Measurements from ENCODE around the gene SHISAL2B. TPM values are rescaled to one million over a fixed set of nuclear protein-coding genes. Genes with fewer than 3 reads are reported as not detected.
"Not testable (repeated sequence)": the region's sequence is repeated elsewhere in the genome, so short reads cannot be mapped to it uniquely, and the experiment has no call there.

Gene SHISAL2B
- total RNA-seq, 1 donor = not detected

DNA sequence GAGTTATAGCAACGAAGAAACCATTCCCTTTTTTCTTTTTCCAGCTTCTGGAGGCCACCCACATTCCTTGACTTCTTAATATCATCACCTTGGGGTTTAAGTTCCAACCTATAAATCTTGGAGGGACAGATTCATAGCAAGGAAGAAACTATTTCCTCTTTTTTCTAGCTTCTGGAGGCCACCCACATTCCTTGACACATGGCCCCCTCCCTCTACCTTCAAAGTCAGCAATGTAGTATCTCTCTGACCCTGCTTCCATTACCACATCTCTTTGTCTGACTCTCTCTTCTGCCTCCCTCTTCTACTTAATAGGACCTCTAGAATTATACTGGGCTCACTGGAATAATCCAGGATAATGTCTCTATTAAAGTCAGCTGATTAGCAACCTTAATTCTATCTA lies 34.7 kb upstream of the SHISAL2B start:
- TF ChIP-seq, protein P1, sequence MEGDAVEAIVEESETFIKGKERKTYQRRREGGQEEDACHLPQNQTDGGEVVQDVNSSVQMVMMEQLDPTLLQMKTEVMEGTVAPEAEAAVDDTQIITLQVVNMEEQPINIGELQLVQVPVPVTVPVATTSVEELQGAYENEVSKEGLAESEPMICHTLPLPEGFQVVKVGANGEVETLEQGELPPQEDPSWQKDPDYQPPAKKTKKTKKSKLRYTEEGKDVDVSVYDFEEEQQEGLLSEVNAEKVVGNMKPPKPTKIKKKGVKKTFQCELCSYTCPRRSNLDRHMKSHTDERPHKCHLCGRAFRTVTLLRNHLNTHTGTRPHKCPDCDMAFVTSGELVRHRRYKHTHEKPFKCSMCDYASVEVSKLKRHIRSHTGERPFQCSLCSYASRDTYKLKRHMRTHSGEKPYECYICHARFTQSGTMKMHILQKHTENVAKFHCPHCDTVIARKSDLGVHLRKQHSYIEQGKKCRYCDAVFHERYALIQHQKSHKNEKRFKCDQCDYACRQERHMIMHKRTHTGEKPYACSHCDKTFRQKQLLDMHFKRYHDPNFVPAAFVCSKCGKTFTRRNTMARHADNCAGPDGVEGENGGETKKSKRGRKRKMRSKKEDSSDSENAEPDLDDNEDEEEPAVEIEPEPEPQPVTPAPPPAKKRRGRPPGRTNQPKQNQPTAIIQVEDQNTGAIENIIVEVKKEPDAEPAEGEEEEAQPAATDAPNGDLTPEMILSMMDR (IDR thresholded peaks at IDR 0.05; ENCODE audit: insufficient read depth, low read depth, low read length) = no peak
- H3K4me3 ChIP-seq (ENCODE audit: low read depth, low read length) = no peak overlapping the region
- no peak for DNase-seq (ENCODE audit: low read depth)

DNA sequence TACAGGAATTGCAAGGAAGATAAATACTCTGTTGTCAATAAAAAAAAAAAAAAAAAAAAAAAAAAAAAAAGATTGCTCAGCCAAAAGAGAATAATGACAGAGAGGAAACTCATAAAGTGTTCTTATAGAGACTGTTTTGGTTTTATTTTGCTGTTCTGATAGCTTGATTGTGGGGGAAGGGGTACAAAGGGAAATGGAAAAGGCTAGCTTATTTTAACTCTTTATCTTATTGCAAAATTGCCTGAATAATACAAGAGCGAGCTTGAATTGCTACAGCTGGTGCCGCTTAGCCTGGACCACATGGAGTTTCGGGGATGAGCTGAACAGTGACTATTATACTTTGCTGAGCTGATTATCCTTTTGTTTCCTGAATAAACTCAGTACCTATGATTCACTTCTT lies 31.0 kb upstream of the SHISAL2B start:
- TF ChIP-seq, protein P1 (IDR thresholded peaks at IDR 0.05; ENCODE audit: insufficient read depth, low read depth, low read length) = no peak
- DNase-seq (ENCODE audit: low read depth) = no peak
- no peak overlapping the region for H3K4me3 ChIP-seq (ENCODE audit: low read depth, low read length)

- DNase-seq (ENCODE audit: low read depth) = peak; percentile 1
- not testable (repeated sequence) for H3K4me3 ChIP-seq (ENCODE audit: low read depth, low read length)
These were observed 27.1 kb upstream of the SHISAL2B start for GRCh38 chr5:64663181-64663580.

GRCh38 chr5:64665243-64665642 lies 25.1 kb upstream of the SHISAL2B start:
- H3K4me3 ChIP-seq (ENCODE audit: low read depth, low read length) = no peak overlapping the region
- TF ChIP-seq, protein P1 (IDR thresholded peaks at IDR 0.05; ENCODE audit: insufficient read depth, low read depth, low read length) = no peak
- DNase-seq (ENCODE audit: low read depth) = no peak

GRCh38 chr5:64666078-64666477 lies 24.2 kb upstream of the SHISAL2B start:
- TF ChIP-seq, protein P1 (IDR thresholded peaks at IDR 0.05; ENCODE audit: insufficient read depth, low read depth, low read length) = no peak
- DNase-seq (ENCODE audit: low read depth) = peak; percentile 59
- H3K4me3 ChIP-seq (ENCODE audit: low read depth, low read length) = no peak overlapping the region

DNA sequence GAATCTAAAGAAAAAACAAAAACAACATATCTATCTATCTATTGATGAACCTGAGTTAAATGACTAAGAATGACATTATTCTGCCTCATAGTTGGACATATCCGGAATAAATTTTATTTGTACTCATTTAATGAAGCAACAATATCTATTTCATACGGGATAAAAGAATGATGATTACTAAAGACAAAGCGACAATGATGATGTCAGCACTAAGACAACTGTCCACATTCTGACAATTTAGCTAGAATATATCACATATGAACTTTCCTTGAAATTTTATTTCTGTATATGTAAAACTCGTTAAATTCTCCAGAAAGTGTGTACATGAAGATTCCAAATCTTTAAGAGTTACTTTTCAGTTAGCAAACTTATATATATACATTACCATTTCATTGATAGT lies 23.2 kb upstream of the SHISAL2B start:
- no peak overlapping the region for H3K4me3 ChIP-seq (ENCODE audit: low read depth, low read length)
- no peak for DNase-seq (ENCODE audit: low read depth)

DNA sequence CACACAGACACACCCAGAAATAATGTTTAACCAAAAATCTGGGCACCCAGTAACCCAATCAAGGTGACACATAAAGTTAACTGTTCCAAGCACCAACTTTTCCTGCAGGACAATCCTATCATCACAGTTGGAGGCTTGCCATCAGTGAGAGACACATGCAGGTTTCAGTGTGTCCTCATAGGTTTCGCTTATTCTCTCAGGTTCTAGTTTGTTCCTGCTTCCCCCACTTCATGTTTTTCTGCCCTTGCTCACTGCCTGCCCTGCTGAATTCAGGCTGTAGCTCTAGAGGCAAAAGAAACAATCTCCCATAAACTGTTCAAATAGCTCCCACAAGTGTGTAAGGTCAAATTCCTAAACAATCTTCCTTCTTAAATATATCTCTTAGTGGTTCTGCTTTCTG lies 20.0 kb upstream of the SHISAL2B start:
- H3K4me3 ChIP-seq (ENCODE audit: low read depth, low read length) = no peak overlapping the region
- TF ChIP-seq, protein P1 (IDR thresholded peaks at IDR 0.05; ENCODE audit: insufficient read depth, low read depth, low read length) = no peak
- no peak for DNase-seq (ENCODE audit: low read depth)

More for the DNA sequence above, 23.2 kb upstream of the SHISAL2B start:
- TF ChIP-seq, protein P1 (IDR thresholded peaks at IDR 0.05; ENCODE audit: insufficient read depth, low read depth, low read length) = no peak

All from fibroblast of villous mesenchyme (primary cell).